Stimulated activated CD8-positive, alpha-beta memory T cell treated with anti-CD3 and anti-CD28 coated beads, Interleukin-2, amount 100 ng/mL, for 48 hours (primary cell): ENCODE measurements around the gene TAGAP.

Experiments
- DNase-seq, 2 donors: peaks; one replicate each; pipeline ENCODE4 v3.0.0-alpha.2; 2020; ENCODE audit warnings: low read depth in 2 of 2

Gene TAGAP

GRCh38 chr6:159044899-159045727 lies at the start of gene TAGAP:
TAGAP (minus strand) TSS chr6:159044991; CDS start chr6:159044146, 845 bp downstream.
- DNase-seq = peak; percentile 70 to 73

- no peak for DNase-seq
Observed at GRCh38 chr6:159093609-159094443, 49.0 kb upstream of the TAGAP start.

- DNase-seq = no peak
Observed at GRCh38 chr6:159092631-159093030, 47.8 kb upstream of the TAGAP start.

GRCh38 chr6:159090530-159091480 lies 46.0 kb upstream of the TAGAP start:
- no peak for DNase-seq

GRCh38 chr6:159089909-159090308 lies 45.1 kb upstream of the TAGAP start:
- DNase-seq = no peak

GRCh38 chr6:159089443-159089842 lies 44.7 kb upstream of the TAGAP start:
- DNase-seq = no peak

GRCh38 chr6:159086033-159086618 lies 41.3 kb upstream of the TAGAP start:
- DNase-seq = no peak

- no peak for DNase-seq
Observed at GRCh38 chr6:159085396-159085895, 40.7 kb upstream of the TAGAP start.

GRCh38 chr6:159084493-159085091 lies 39.8 kb upstream of the TAGAP start:
- no peak for DNase-seq

GRCh38 chr6:159083146-159083545 lies 38.4 kb upstream of the TAGAP start:
- DNase-seq = no peak

GRCh38 chr6:159082039-159082815 lies 37.4 kb upstream of the TAGAP start:
- DNase-seq = no peak

- DNase-seq = no peak
Observed at GRCh38 chr6:159080217-159080976, 35.6 kb upstream of the TAGAP start.

- DNase-seq = no peak
Observed at GRCh38 chr6:159079367-159079766, 34.6 kb upstream of the TAGAP start.

- peak; percentile 60 to 68 for DNase-seq
Observed at GRCh38 chr6:159077123-159077522, 32.3 kb upstream of the TAGAP start.

- no peak for DNase-seq
Observed at GRCh38 chr6:159075506-159076228, 30.9 kb upstream of the TAGAP start.

GRCh38 chr6:159074876-159075275 lies 30.1 kb upstream of the TAGAP start:
- DNase-seq = no peak

- DNase-seq = no peak
Observed at GRCh38 chr6:159074120-159074684, 29.4 kb upstream of the TAGAP start.
